Hematopoietic multipotent progenitor cell treated with erythropoietin and hydrocortisone succinate and interleukin-3 and kit ligand, for 6 days (in vitro differentiated cells): ENCODE data around the gene FAM13C.
"Not testable (repeated sequence)": the region's sequence is repeated elsewhere in the genome, so short reads cannot be mapped to it uniquely, and the experiment has no call there.

Experiments
- DNase-seq: peaks from one replicate; pipeline ENCODE4 v3.0.0-alpha.2; 2015

Gene FAM13C

GRCh38 chr10:59225211-59225610, 137.1 kb downstream of the FAM13C start:
- no peak for DNase-seq

GRCh38 chr10:59223597-59223996, 138.8 kb downstream of the FAM13C start:
- DNase-seq = not testable (repeated sequence)

GRCh38 chr10:59222788-59223187, 139.6 kb downstream of the FAM13C start:
- DNase-seq = no peak

- no peak for DNase-seq
Observed at GRCh38 chr10:59216178-59216869, 146.0 kb downstream of the FAM13C start.

- no peak for DNase-seq
Observed at GRCh38 chr10:59214160-59214559, 148.2 kb downstream of the FAM13C start.

GRCh38 chr10:59212301-59212798, 150.0 kb downstream of the FAM13C start:
- no peak for DNase-seq

- no peak for DNase-seq
Observed at GRCh38 chr10:59206204-59206720, 156.1 kb downstream of the FAM13C start.
